ENCODE results near the gene SCN9A. TPM values are rescaled to one million over a fixed set of nuclear protein-coding genes. Genes with fewer than 3 reads are reported as not detected.
"Not testable (repeated sequence)": the region's sequence is repeated elsewhere in the genome, so short reads cannot be mapped to it uniquely, and the experiment has no call there.

Gene SCN9A
- total RNA-seq, 1 donor from 2014 or later = 3.5 TPM

GRCh38 chr2:166337932-166338331, 37.8 kb downstream of the SCN9A start:
- intact Hi-C loops (cut with micrococcal nuclease) = no loop called here

GRCh38 chr2:166335284-166335683, 40.5 kb downstream of the SCN9A start:
- intact Hi-C loops (cut with micrococcal nuclease) = no loop called here

- intact Hi-C loops (cut with micrococcal nuclease) = no loop called here
Measured at GRCh38 chr2:166334805-166335204, 40.9 kb downstream of the SCN9A start.

GRCh38 chr2:166333801-166334200, 41.9 kb downstream of the SCN9A start:
- intact Hi-C loops (cut with micrococcal nuclease) = no loop called here

- intact Hi-C loops (cut with micrococcal nuclease) = no loop called here
Measured at GRCh38 chr2:166332106-166332505, 43.6 kb downstream of the SCN9A start.

GRCh38 chr2:166331468-166331867, 44.3 kb downstream of the SCN9A start:
- intact Hi-C loops (cut with micrococcal nuclease) = no loop called here

GRCh38 chr2:166329465-166329864, 46.3 kb downstream of the SCN9A start:
- intact Hi-C loops (cut with micrococcal nuclease) = no loop called here

- intact Hi-C loops (cut with micrococcal nuclease) = no loop called here
Measured at GRCh38 chr2:166328147-166328546, 47.6 kb downstream of the SCN9A start.

GRCh38 chr2:166321076-166321475, 54.7 kb downstream of the SCN9A start:
- intact Hi-C loops (cut with micrococcal nuclease) = no loop called here

- intact Hi-C loops (cut with micrococcal nuclease) = no loop called here
Measured at GRCh38 chr2:166314022-166314759, 61.6 kb downstream of the SCN9A start.

- intact Hi-C loops (cut with micrococcal nuclease) = not testable (repeated sequence)
Measured at GRCh38 chr2:166312863-166313262, 62.9 kb downstream of the SCN9A start.

GRCh38 chr2:166307326-166307725, 68.4 kb downstream of the SCN9A start:
- intact Hi-C loops (cut with micrococcal nuclease) = no loop called here

- intact Hi-C loops (cut with micrococcal nuclease) = no loop called here
Measured at GRCh38 chr2:166304656-166305055, 71.1 kb downstream of the SCN9A start.

- intact Hi-C loops (cut with micrococcal nuclease) = no loop called here
Measured at GRCh38 chr2:166302036-166302435, 73.7 kb downstream of the SCN9A start.

GRCh38 chr2:166297951-166298350, 77.8 kb downstream of the SCN9A start:
- intact Hi-C loops (cut with micrococcal nuclease) = no loop called here

GRCh38 chr2:166293984-166294383, 81.8 kb downstream of the SCN9A start:
- intact Hi-C loops (cut with micrococcal nuclease) = no loop called here

- intact Hi-C loops (cut with micrococcal nuclease) = no loop called here
Measured at GRCh38 chr2:166285215-166285614, 90.5 kb downstream of the SCN9A start.

GRCh38 chr2:166284359-166284758, 91.4 kb downstream of the SCN9A start:
- intact Hi-C loops (cut with micrococcal nuclease) = no loop called here

- intact Hi-C loops (cut with micrococcal nuclease) = no loop called here
Measured at GRCh38 chr2:166282154-166282553, 93.6 kb downstream of the SCN9A start.

- intact Hi-C loops (cut with micrococcal nuclease) = no loop called here
Measured at GRCh38 chr2:166278856-166279255, 96.9 kb downstream of the SCN9A start.

GRCh38 chr2:166270376-166270775, 105.4 kb downstream of the SCN9A start:
- intact Hi-C loops (cut with micrococcal nuclease) = no loop called here

GRCh38 chr2:166269322-166269721, 106.4 kb downstream of the SCN9A start:
- intact Hi-C loops (cut with micrococcal nuclease) = no loop called here

GRCh38 chr2:166257859-166258258, 117.9 kb downstream of the SCN9A start:
- intact Hi-C loops (cut with micrococcal nuclease) = no loop called here

GRCh38 chr2:166256896-166257295, 118.8 kb downstream of the SCN9A start:
- intact Hi-C loops (cut with micrococcal nuclease) = no loop called here
